A549 treated with AZD2906 at 1 μM for 4 hours (cell line): ENCODE data around the gene TREH. TPM values are rescaled to one million over a fixed set of nuclear protein-coding genes. Genes with fewer than 3 reads are reported as not detected.

Source experiments
- total RNA-seq: library from RNA; stranded (reverse); fragments of 200-300 nt; extraction: Qiagen RNA extraction; gene quantifications from 5 replicates; pipeline ENCODE4 v1.2.3, GENCODE V29; 2022

The TREH gene, protein sequence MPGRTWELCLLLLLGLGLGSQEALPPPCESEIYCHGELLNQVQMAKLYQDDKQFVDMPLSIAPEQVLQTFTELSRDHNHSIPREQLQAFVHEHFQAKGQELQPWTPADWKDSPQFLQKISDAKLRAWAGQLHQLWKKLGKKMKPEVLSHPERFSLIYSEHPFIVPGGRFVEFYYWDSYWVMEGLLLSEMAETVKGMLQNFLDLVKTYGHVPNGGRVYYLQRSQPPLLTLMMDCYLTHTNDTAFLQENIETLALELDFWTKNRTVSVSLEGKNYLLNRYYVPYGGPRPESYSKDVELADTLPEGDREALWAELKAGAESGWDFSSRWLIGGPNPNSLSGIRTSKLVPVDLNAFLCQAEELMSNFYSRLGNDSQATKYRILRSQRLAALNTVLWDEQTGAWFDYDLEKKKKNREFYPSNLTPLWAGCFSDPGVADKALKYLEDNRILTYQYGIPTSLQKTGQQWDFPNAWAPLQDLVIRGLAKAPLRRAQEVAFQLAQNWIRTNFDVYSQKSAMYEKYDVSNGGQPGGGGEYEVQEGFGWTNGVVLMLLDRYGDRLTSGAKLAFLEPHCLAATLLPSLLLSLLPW
- total RNA-seq: 0.05 TPM in 1 of 5 replicates, not detected in the others

DNA sequence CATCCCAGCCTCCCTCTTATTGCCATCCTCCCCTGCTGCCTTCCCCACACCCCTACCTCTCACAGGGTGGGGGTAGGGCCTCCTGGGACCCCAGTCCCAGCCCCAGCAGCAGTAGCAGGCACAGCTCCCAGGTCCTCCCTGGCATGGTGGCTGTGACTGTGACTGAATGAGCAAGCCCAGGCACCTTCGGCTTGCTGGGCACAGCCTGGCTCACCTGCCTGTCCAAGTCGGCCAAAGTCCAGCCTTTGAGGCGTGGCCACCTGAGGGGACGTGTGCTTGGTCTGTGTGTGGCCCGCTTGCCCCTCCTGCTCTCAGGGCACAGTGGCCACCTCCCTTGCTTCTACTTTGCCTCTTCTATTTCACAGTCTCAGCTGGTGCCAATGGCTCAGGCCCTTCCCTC is at the start of gene TREH:
Gene TREH (minus strand): TSS at position 168 of the 400 bp plus-strand sequence. CDS start 23 bp downstream, at position 145.

GRCh38 chr11:118607401-118608359 is 71.8 kb downstream of the TREH start, which contains the start of gene PHLDB1:
PHLDB1 (plus strand) TSS chr11:118607615; CDS start chr11:118613837, 6,222 bp downstream.

Other genes with a start within 250 kb of the TREH start
- gene KMT2A, start 243.2 kb downstream of the TREH start, total RNA-seq: 10.1 to 15.4 TPM (median 11.7 TPM) in 5 replicates
- not detected in 5 replicates for gene TTC36, start 152.2 kb downstream of the TREH start, total RNA-seq
- 0.18 to 0.55 TPM (median 0.32 TPM) in 5 replicates for gene TMEM25, start 148.5 kb downstream of the TREH start, total RNA-seq
- gene IFT46, start 113.7 kb downstream of the TREH start, total RNA-seq: 14.8 to 18.8 TPM (median 16.3 TPM) in 5 replicates
- gene ARCN1, start 107.2 kb downstream of the TREH start, total RNA-seq: 81.8 to 101 TPM (median 84.7 TPM) in 5 replicates
- gene PHLDB1, start 72.0 kb downstream of the TREH start, total RNA-seq: 8.2 to 10.0 TPM (median 8.6 TPM) in 5 replicates
- 19.2 to 31.9 TPM (median 21.3 TPM) in 5 replicates for gene DDX6, start 111.5 kb upstream of the TREH start, total RNA-seq
- 0.09 to 0.19 TPM (median 0.14 TPM) in 5 replicates for gene CXCR5, start 204.2 kb upstream of the TREH start, total RNA-seq
- gene BCL9L, start 246.3 kb upstream of the TREH start, total RNA-seq: 138 to 215 TPM (median 187 TPM) in 5 replicates